ENCODE data around the gene VAC14. TPM values are rescaled to one million over a fixed set of nuclear protein-coding genes. Genes with fewer than 3 reads are reported as not detected.
A peak's percentile ranks its signal among the peaks of the same experiment; 100 is the strongest.
"Not testable (repeated sequence)": the region's sequence is repeated elsewhere in the genome, so short reads cannot be mapped to it uniquely, and the experiment has no call there.

The VAC14 gene
- total RNA-seq, 1 experiment from 2014 or later = 69.2 TPM

- in situ Hi-C loops (cut with HindIII; ENCODE audit: low sequenced_read_pairs) = no loop called here
- no peak for DNase-seq (ENCODE audit: low spot score)
Observed at GRCh38 chr16:70749006-70749678, 51.8 kb downstream of the VAC14 start.

DNA sequence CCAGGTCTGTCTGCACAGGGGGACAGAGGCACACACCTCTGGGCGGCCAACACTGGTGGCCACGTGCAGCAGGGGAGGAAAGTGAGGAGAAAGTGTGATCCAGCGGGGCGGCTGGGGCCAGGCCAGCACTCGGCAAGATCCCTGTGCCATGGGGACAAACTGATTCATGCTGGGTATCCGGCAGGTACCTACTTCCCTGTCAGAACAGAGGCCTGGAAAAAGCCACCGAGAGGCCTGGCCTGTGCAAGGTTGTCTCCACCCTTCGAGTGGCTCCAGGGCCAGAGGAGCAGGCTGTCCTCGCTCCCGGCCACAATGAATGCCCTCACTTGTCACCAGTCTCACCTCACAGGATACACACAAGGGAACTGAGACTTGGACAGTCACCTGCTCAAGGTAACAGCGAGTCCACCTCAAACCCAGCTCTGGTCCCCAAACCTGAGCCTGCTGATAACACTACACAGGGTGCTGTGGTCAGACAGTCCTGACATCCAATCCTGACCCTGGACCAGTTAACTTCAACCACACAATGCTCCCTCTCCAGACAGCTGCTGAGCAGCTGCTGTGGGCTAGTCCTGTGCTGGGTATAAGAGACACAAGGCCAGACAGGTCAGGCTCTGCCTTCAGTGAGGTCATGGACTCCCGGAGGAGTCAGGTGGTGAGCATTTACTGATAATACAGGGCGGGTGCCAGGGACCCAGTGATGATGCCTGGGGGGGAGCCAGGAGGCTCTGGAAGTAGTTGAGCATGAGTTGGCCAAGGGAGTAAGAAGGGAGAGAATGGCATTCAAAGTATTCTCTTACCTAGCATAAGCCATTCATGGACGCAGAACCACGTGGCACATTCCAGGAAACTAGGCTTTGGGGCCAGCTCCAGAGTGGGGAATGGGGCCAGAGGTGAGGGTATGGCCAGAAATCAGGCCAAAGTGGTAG lies 53.0 kb downstream of the VAC14 start:
- no peak for DNase-seq (ENCODE audit: low spot score)
- in situ Hi-C loops (cut with HindIII; ENCODE audit: low sequenced_read_pairs) = no loop called here

DNA sequence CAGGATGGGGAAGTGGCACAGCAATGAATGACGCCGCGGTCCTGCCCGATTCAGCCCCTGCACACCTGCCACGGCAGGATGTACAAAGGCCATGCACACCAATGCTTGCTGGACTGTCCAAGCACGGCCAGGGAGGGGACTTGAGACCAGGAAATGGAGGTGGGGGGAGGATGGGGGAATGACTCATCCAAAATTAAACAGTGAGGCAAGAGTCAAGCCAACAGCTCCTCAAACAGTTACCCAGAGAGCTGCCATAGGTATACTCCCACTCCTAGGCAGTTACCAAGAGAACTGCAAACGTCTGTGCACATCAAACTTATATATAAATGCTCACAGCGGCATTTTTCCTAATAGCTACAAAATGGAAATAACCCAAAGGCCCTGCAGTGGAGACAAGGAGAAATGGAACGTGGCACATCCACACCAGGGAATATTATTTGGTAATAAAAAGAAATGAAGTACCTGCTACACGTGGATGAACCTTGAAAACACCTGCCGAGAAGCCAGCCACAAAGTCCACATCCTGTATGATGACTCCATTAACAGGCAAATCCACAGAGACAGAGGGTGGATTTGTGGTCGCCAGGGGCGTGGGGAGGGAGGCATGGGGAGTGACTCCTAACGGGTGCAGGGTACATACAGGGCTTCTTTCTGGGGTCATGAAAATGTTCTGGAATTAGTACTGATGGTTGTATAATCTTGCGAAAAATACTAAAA lies 54.1 kb downstream of the VAC14 start:
- in situ Hi-C loops (cut with HindIII; ENCODE audit: low sequenced_read_pairs) = no loop called here
- no peak for DNase-seq (ENCODE audit: low spot score)

DNA sequence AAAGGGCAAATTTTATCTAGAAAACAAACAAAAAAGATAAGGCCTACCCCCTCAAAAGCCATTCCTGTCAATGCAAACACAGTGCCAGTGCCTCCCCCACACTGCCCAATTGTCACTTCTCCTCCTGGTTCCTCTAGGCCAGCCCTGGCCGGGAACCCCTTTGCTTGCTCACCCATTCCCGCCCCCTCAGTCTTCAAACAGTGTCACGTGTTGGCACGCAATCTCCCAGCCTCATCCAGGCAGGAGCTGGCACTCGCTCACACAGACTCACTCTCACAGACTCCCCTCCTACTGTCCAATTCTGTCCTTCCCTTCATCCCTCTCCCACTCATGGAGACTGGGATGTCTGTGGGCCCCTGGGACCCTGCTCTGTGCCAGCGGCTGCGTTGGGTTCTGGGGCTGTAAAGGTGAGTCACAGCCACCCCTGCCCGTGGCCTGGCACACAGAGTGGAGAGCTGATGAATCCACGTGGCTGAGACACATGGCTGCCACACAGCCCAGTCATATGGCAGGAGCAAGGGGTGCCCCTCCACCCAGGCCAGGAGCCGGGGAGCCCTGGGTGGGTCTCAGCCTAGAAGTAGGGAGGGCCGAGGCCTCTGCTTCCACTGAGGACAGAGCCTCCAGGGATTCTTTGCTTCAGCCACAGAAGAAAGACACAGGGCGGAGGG lies 54.8 kb downstream of the VAC14 start:
- peak; percentile 71 for DNase-seq (ENCODE audit: low spot score)
- in situ Hi-C loops (cut with HindIII; ENCODE audit: low sequenced_read_pairs) = no loop called here

DNA sequence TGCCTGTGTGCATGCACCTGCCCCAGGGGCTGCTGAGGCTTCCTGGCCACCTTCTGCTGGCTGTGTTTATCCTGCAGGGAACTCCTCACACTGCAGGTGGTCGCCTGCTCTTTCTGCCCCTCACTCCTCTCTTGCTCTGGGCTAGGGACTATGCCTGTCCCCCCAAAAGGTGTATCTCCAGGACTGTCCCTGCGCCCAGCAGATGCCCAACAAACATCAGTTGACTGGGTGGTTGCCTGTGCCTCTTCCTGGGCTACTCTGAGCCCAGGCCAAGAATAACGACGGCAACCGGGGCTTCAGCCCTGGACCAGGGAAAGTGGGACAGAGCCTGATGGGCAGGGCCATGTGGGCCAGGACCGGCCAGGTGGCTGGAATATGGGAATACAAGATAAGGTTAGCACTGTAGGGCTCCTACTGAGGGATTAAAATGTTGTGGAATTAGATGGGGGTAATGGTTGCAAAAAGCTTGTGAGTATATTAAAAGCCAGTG lies 55.4 kb downstream of the VAC14 start:
- in situ Hi-C loops (cut with HindIII; ENCODE audit: low sequenced_read_pairs) = no loop called here
- DNase-seq (ENCODE audit: low spot score) = peak; percentile 40

GRCh38 chr16:70744366-70744765 lies 56.6 kb downstream of the VAC14 start:
- in situ Hi-C loops (cut with HindIII; ENCODE audit: low sequenced_read_pairs) = no loop called here
- DNase-seq (ENCODE audit: low spot score) = no peak

- DNase-seq (ENCODE audit: low spot score) = peak; percentile 74
- in situ Hi-C loops (cut with HindIII; ENCODE audit: low sequenced_read_pairs) = no loop called here
Observed at GRCh38 chr16:70743791-70744190, 57.2 kb downstream of the VAC14 start.

- in situ Hi-C loops (cut with HindIII; ENCODE audit: low sequenced_read_pairs); DNase-seq (ENCODE audit: low spot score): not testable (repeated sequence)
Observed at GRCh38 chr16:70742967-70743366, 58.0 kb downstream of the VAC14 start.

DNA sequence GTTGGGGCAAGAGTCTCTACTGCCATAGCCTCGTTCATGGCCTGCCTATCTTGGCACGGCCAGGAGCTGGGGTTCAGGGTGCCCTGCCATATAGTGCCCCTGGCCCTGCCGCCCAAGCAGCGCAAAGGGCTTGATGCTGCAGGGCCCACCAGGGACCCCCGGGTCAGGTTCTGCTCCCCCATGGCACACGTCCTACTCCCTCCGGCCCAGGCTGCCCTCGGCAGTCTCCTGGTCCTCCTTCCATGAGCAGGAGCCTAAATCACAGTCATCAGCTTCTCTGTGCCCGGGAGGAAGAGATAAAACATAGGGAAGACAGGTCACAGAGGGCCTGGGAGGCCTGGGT lies 59.2 kb downstream of the VAC14 start:
- DNase-seq (ENCODE audit: low spot score) = no peak
- in situ Hi-C loops (cut with HindIII; ENCODE audit: low sequenced_read_pairs) = no loop called here

DNA sequence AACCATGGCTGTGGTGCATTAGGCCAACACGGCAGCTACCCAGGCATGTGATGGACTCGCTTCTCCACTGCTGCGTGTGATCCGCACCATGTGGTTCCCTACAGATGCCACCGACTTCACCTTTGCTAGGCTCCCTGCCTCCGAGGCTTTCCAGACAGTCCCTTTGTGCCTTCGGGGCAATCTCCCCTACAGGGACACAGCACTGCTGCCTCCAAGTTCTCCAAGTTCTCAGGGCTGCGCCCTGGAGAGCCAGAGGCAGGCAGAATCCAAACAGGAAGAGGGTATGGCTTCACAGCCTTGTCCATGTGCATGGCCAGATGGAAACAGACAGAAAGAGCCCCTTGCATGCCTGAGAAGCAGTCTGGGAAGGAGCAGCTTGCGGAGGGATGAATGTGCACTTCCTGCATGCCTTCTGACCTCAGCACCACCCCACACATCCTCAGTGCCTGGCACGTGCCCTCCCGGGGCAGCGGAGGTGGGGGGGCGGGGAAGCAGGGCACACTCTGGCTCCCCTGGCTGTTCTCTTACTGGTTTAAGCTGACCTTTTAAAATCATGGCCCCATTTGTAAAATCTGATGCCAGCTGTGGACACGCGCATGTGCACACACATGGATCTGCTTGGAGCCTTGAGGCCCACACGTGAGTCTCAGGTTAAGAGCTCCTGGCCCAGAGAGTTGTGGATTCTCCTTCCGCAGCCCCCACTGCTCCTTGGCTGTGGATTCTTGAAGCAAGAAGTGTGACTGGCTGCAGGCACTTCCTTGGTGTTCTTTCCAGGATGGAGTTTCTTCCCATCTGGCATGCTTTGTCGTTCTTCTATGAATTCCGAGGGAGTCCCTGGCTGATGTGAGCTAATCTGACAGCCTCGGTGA lies 59.8 kb downstream of the VAC14 start:
- no peak for DNase-seq (ENCODE audit: low spot score)
- in situ Hi-C loops (cut with HindIII; ENCODE audit: low sequenced_read_pairs) = no loop called here

- no peak for DNase-seq (ENCODE audit: low spot score)
- in situ Hi-C loops (cut with HindIII; ENCODE audit: low sequenced_read_pairs) = no loop called here
Observed at GRCh38 chr16:70740174-70740913, 60.6 kb downstream of the VAC14 start.

- in situ Hi-C loops (cut with HindIII; ENCODE audit: low sequenced_read_pairs) = no loop called here
- no peak for DNase-seq (ENCODE audit: low spot score)
Observed at GRCh38 chr16:70739389-70739788, 61.6 kb downstream of the VAC14 start.

- in situ Hi-C loops (cut with HindIII; ENCODE audit: low sequenced_read_pairs) = no loop called here
- no peak for DNase-seq (ENCODE audit: low spot score)
Observed at GRCh38 chr16:70738083-70738977, 62.6 kb downstream of the VAC14 start.

GRCh38 chr16:70737377-70738082 lies 63.4 kb downstream of the VAC14 start:
- in situ Hi-C loops (cut with HindIII; ENCODE audit: low sequenced_read_pairs) = no loop called here
- DNase-seq (ENCODE audit: low spot score) = no peak

GRCh38 chr16:70736465-70737376 lies 64.2 kb downstream of the VAC14 start:
- in situ Hi-C loops (cut with HindIII; ENCODE audit: low sequenced_read_pairs) = no loop called here
- no peak for DNase-seq (ENCODE audit: low spot score)
